ENCODE measurements around the gene SBF2.

- TF ChIP-seq CTCF (conservative IDR thresholded peaks at IDR 0.05; ENCODE audit: low read depth, low read length) = no peak
- TF ChIP-seq EZH2 (IDR thresholded peaks at IDR 0.05; ENCODE audit: low read length, unreplicated experiment) = no peak
Observed at GRCh38 chr11:9922806-9923205, 371.2 kb downstream of the SBF2 start.
